Measurements from ENCODE around the gene NSD1. TPM values are rescaled to one million over a fixed set of nuclear protein-coding genes. Genes with fewer than 3 reads are reported as not detected.

Gene NSD1, protein sequence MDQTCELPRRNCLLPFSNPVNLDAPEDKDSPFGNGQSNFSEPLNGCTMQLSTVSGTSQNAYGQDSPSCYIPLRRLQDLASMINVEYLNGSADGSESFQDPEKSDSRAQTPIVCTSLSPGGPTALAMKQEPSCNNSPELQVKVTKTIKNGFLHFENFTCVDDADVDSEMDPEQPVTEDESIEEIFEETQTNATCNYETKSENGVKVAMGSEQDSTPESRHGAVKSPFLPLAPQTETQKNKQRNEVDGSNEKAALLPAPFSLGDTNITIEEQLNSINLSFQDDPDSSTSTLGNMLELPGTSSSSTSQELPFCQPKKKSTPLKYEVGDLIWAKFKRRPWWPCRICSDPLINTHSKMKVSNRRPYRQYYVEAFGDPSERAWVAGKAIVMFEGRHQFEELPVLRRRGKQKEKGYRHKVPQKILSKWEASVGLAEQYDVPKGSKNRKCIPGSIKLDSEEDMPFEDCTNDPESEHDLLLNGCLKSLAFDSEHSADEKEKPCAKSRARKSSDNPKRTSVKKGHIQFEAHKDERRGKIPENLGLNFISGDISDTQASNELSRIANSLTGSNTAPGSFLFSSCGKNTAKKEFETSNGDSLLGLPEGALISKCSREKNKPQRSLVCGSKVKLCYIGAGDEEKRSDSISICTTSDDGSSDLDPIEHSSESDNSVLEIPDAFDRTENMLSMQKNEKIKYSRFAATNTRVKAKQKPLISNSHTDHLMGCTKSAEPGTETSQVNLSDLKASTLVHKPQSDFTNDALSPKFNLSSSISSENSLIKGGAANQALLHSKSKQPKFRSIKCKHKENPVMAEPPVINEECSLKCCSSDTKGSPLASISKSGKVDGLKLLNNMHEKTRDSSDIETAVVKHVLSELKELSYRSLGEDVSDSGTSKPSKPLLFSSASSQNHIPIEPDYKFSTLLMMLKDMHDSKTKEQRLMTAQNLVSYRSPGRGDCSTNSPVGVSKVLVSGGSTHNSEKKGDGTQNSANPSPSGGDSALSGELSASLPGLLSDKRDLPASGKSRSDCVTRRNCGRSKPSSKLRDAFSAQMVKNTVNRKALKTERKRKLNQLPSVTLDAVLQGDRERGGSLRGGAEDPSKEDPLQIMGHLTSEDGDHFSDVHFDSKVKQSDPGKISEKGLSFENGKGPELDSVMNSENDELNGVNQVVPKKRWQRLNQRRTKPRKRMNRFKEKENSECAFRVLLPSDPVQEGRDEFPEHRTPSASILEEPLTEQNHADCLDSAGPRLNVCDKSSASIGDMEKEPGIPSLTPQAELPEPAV (N-terminal part only)
- 48.6 and 53.2 TPM in 2 replicates for total RNA-seq

DNA sequence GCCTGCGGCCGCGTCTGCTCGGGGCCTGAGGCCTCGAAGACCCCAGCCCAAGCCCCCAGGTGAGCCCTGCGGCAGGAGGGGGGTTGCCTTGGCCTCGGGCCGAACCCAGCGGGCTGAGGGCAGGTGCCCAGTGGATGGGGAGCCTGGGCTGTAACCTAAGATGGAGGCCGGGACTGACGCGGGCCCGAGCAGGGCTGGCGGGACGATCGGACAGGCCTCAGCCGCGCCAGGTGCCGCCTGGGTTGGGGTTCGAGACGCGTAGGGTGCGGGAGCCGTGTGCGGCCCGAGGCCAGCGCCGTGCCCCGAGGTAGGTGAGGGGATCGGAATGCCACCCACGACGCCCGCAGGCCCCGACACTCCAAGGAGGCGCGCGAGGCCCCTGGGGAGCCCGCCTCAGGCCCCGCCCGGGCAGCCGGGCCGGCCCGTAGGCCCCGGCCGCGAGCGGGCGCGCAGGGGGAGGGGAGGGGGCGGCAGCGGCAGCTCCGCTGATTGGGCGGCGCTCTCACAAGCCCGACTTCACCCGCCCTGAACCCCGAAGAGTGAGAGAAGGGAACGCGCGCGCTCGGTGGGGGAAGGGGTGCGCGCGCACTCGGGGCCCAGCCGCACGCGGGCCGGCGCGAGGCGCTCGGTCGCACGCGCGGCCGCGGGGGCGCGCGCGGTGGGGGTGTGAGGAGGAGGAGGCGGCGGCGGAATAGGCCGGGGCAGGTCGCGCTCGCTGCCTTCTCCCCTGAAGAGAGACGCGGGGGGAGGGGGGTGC lies at the start of gene NSD1:
Gene NSD1 (plus strand): TSS at position 678 of the 757 bp plus-strand sequence. CDS start 1,331 bp downstream, outside the sequence.
- Histone ChIP-seq H4K20me1 (ENCODE audit: insufficient read depth, low read length) (peaks cover 12% of the 10 kb centered on the region), H3K4me2 (ENCODE audit: insufficient read depth, low read length) (peak within 1 kb of the TSS; percentile 82), H3K4me3 (ENCODE audit: insufficient read depth, low read length) (peak within 1 kb of the TSS; percentile 80), H3K4me1 (ENCODE audit: insufficient read depth, low read length) (peaks cover 28% of the 10 kb centered on the region), H3K27ac (ENCODE audit: low read depth, low read length) (peak within 1 kb of the TSS; percentile 63), H2AFZ (ENCODE audit: low read length) (peak within 1 kb of the TSS; percentile 88), H3K79me2 (ENCODE audit: insufficient read depth, low read length) (peaks cover 36% of the 10 kb centered on the region), H3K36me3 (ENCODE audit: insufficient read depth, low read length) (peaks cover 28% of the 10 kb centered on the region), H3K9me3 (ENCODE audit: low read depth, low read length) (no peaks in the 10 kb centered on the region), H3K27me3 (ENCODE audit: insufficient read depth, low read length) (no peaks in the 10 kb centered on the region)
- peak; percentile 99 for DNase-seq (ENCODE audit: insufficient read length, low spot score, missing footprints)
- TF ChIP-seq, protein P1, sequence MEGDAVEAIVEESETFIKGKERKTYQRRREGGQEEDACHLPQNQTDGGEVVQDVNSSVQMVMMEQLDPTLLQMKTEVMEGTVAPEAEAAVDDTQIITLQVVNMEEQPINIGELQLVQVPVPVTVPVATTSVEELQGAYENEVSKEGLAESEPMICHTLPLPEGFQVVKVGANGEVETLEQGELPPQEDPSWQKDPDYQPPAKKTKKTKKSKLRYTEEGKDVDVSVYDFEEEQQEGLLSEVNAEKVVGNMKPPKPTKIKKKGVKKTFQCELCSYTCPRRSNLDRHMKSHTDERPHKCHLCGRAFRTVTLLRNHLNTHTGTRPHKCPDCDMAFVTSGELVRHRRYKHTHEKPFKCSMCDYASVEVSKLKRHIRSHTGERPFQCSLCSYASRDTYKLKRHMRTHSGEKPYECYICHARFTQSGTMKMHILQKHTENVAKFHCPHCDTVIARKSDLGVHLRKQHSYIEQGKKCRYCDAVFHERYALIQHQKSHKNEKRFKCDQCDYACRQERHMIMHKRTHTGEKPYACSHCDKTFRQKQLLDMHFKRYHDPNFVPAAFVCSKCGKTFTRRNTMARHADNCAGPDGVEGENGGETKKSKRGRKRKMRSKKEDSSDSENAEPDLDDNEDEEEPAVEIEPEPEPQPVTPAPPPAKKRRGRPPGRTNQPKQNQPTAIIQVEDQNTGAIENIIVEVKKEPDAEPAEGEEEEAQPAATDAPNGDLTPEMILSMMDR (IDR thresholded peaks at IDR 0.05; ENCODE audit: extremely low read depth, low read depth, low read length) = no peak

DNA sequence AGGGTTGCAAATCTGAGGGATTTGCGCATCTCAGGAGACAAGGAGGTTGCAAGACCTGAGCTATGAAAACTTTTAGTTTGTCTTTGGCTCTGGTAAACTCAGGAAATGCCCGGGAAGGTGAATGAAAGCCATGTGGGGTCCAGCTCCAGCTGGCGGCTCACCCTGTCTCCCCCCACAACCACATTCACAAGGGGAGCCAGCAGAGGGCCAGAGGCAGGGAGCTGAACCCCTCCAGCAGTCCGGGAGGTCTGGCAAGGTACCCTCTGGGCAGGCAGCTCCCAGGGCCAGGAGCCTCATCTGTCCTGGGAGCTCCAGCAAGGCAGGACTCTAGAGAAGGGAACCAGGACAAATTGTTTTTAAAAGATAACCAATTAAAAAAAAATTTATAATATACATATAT lies 49.4 kb upstream of the NSD1 start:
- no peaks in the 10 kb centered on the region for H3K36me3 ChIP-seq (ENCODE audit: insufficient read depth, low read length)
- H3K4me1 ChIP-seq (ENCODE audit: insufficient read depth, low read length) = peaks cover 3% of the 10 kb centered on the region
- no peak overlapping the region for H3K27ac ChIP-seq (ENCODE audit: low read depth, low read length)
- H2AFZ ChIP-seq (ENCODE audit: low read length) = no peak overlapping the region
- TF ChIP-seq, protein P1 (IDR thresholded peaks at IDR 0.05; ENCODE audit: extremely low read depth, low read depth, low read length) = no peak
- H3K4me3 ChIP-seq (ENCODE audit: insufficient read depth, low read length) = no peak overlapping the region
- no peaks in the 10 kb centered on the region for H4K20me1 ChIP-seq (ENCODE audit: insufficient read depth, low read length)
- no peak overlapping the region for H3K4me2 ChIP-seq (ENCODE audit: insufficient read depth, low read length)
- peaks cover 53% of the 10 kb centered on the region for H3K27me3 ChIP-seq (ENCODE audit: insufficient read depth, low read length)
- H3K79me2 ChIP-seq (ENCODE audit: insufficient read depth, low read length) = no peaks in the 10 kb centered on the region
- no peaks in the 10 kb centered on the region for H3K9me3 ChIP-seq (ENCODE audit: low read depth, low read length)
- peak; percentile 56 for DNase-seq (ENCODE audit: insufficient read length, low spot score, missing footprints)

DNA sequence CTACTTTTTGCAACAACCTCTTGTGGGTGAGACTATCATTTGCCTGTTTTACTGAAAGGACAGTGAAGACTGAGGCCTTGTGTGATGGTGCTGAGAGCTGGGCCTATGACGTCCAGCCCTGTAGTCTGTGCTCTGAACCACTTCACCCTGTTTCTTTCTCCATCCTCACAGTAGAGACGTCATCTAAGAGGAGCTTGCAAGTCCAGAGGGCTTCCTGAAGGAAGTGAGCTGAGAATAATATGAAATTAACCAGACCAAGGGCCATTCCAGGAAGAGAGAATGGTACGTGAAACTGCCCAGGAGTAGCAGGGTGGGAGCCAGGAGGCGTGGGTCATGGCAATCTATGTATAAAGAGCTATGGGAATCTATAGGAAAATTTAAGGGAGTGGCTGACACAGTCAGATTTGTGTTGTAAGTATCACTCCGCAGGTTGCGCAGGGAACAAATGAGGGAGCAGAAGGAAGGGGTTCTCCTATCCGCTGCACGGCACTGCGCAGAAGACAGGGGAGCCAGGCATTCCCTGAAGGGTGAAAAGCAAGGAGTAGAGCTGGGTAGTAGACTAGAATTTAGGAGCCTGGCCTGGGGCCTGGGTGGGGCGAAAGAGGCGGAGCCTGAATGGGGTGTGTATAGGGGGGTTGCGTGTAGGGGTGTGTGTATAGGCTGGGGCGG lies 47.5 kb upstream of the NSD1 start:
- Histone ChIP-seq H2AFZ (ENCODE audit: low read length) (no peak overlapping the region), H3K27ac (ENCODE audit: low read depth, low read length) (no peak overlapping the region), H3K4me1 (ENCODE audit: insufficient read depth, low read length) (peaks cover 3% of the 10 kb centered on the region), H3K4me3 (ENCODE audit: insufficient read depth, low read length) (no peak overlapping the region), H3K36me3 (ENCODE audit: insufficient read depth, low read length) (no peaks in the 10 kb centered on the region), H3K9me3 (ENCODE audit: low read depth, low read length) (no peaks in the 10 kb centered on the region), H3K79me2 (ENCODE audit: insufficient read depth, low read length) (no peaks in the 10 kb centered on the region), H4K20me1 (ENCODE audit: insufficient read depth, low read length) (no peaks in the 10 kb centered on the region), H3K27me3 (ENCODE audit: insufficient read depth, low read length) (peaks cover 40% of the 10 kb centered on the region), H3K4me2 (ENCODE audit: insufficient read depth, low read length) (no peak overlapping the region)
- no peak for DNase-seq (ENCODE audit: insufficient read length, low spot score, missing footprints)
- TF ChIP-seq, protein P1 (IDR thresholded peaks at IDR 0.05; ENCODE audit: extremely low read depth, low read depth, low read length) = no peak

Data from osteoblast (primary cell).